GM21737 (cell line): ENCODE results near the gene PLA2G6.

Source experiments
- ATAC-seq: cut with Tn5 transposase; IDR thresholded peaks from one replicate; pipeline ENCODE4 v1.9.1; 2021; ENCODE audit warnings: mild to moderate bottlenecking, moderate library complexity; ENCODE audit not compliant: unreplicated experiment

PLA2G6 gene

GRCh38 chr22:38073150-38074130 lies 108.2 kb downstream of the PLA2G6 start:
- ATAC-seq, result no peak

- no peak for ATAC-seq
Measured at GRCh38 chr22:38072322-38073149, 109.1 kb downstream of the PLA2G6 start.

- no peak for ATAC-seq
Measured at GRCh38 chr22:38071421-38072321, 110.0 kb downstream of the PLA2G6 start.

GRCh38 chr22:38070250-38070921 lies 111.2 kb downstream of the PLA2G6 start:
- ATAC-seq, result no peak

GRCh38 chr22:38069372-38070249 lies 112.0 kb downstream of the PLA2G6 start:
- ATAC-seq, result no peak

- no peak for ATAC-seq
Measured at GRCh38 chr22:38068641-38069371, 112.8 kb downstream of the PLA2G6 start.

GRCh38 chr22:38067761-38068360 lies 113.8 kb downstream of the PLA2G6 start:
- no peak for ATAC-seq

GRCh38 chr22:38067028-38067415 lies 114.6 kb downstream of the PLA2G6 start:
- ATAC-seq, result no peak

- no peak for ATAC-seq
Measured at GRCh38 chr22:38066381-38067027, 115.1 kb downstream of the PLA2G6 start.

GRCh38 chr22:38065539-38065938 lies 116.1 kb downstream of the PLA2G6 start:
- ATAC-seq, result no peak

- no peak for ATAC-seq
Measured at GRCh38 chr22:38062791-38063190, 118.8 kb downstream of the PLA2G6 start.
